Caco-2 (cell line): ENCODE data around the gene UST. TPM values are rescaled to one million over a fixed set of nuclear protein-coding genes. Genes with fewer than 3 reads are reported as not detected.

Experiments
- BruUV-seq: library from RNA; stranded (reverse); fragments of 400-500 nt; replicated peaks from 2 replicates; lab custom pipeline; 2021; lab: Mats Ljungman, UMichigan
- CTCF ChIA-PET: fragments of 300-600 bp; sonication (Branson Sonifier 250); formaldehyde crosslinking; loops from one replicate; lab custom pipeline; 2022; ENCODE audit warnings: antibody characterized with exemption; lab: Charles Lee
- POLR2A ChIA-PET: fragments of 300-600 bp; sonication (Branson Sonifier 250); formaldehyde crosslinking; loops from one replicate; lab custom pipeline; 2022; ENCODE audit warnings: antibody characterized with exemption; lab: Charles Lee
- DNase-seq, 2 experiments: peaks; one replicate each; pipeline versions ENCODE4 v3.0.0 to v3.0.0-alpha.2; 2020 to 2022
- H3K27me3 ChIP-seq: replicated peaks from 2 replicates; pipeline ENCODE4 v1.6.0; 2011; ENCODE audit warnings: low read length; ENCODE audit not compliant: control insufficient read depth, insufficient read depth
- H3K36me3 ChIP-seq: 2 replicates; pipeline ENCODE4 v1.5.1; 2011; ENCODE audit warnings: low read length; ENCODE audit not compliant: control insufficient read depth, insufficient read depth
- H3K4me1 ChIP-seq: fragments of 250-450 bp; sonication (Bioruptor Pico); 2 replicates; pipeline ENCODE4 v1.5.1; 2020; ENCODE audit warnings: mild to moderate bottlenecking
- H3K4me3 ChIP-seq: 2 replicates; pipeline ENCODE4 v1.5.1; 2011; ENCODE audit warnings: low read depth, mild to moderate bottlenecking, control low read depth, low read length
- H3K9me3 ChIP-seq: fragments of 250-450 bp; sonication (Bioruptor Pico); 2 replicates; pipeline ENCODE4 v1.5.1; 2020; ENCODE audit warnings: mild to moderate bottlenecking, moderate library complexity
- H3K27ac Mint-ChIP-seq: one replicate; pipeline ENCODE4 v1.8.0; 2022; ENCODE audit warnings: mixed read lengths; ENCODE audit not compliant: unreplicated experiment
- H3K27me3 Mint-ChIP-seq: one replicate; pipeline ENCODE4 v1.8.0; 2022; ENCODE audit warnings: mixed read lengths; ENCODE audit not compliant: insufficient read depth, unreplicated experiment
- H3K36me3 Mint-ChIP-seq: one replicate; pipeline ENCODE4 v1.8.0; 2022; ENCODE audit warnings: mild to moderate bottlenecking, mixed read lengths; ENCODE audit not compliant: insufficient read depth, unreplicated experiment
- H3K4me1 Mint-ChIP-seq: one replicate; pipeline ENCODE4 v1.8.0; 2022; ENCODE audit warnings: low read depth, mixed read lengths; ENCODE audit not compliant: unreplicated experiment
- H3K4me3 Mint-ChIP-seq: one replicate; pipeline ENCODE4 v1.8.0; 2022; ENCODE audit warnings: mild to moderate bottlenecking, moderate library complexity, mixed read lengths; ENCODE audit not compliant: unreplicated experiment
- H3K9me3 Mint-ChIP-seq: one replicate; pipeline ENCODE4 v1.8.0; 2022; ENCODE audit warnings: mixed read lengths; ENCODE audit not compliant: unreplicated experiment
- CTCF ChIP-seq, 2 experiments: fragments of 200-600 bp in 1 of 2; IDR thresholded peaks; 1 replicate in 1 of 2; 2 replicates in 1 of 2; pipeline versions ENCODE4 v1.5.1 to v1.8.0; 2011 to 2022; ENCODE audit warnings: antibody characterized with exemption in 1 of 2, control low read depth in 1 of 2, inconsistent platforms in 1 of 2, low read depth in 1 of 2, low read length in 1 of 2, mild to moderate bottlenecking in 1 of 2, moderate library complexity in 1 of 2; ENCODE audit not compliant: insufficient read depth in 1 of 2, severe bottlenecking in 1 of 2, unreplicated experiment in 1 of 2
- intact Hi-C: fragments of 100-400 bp; cut with micrococcal nuclease; formaldehyde crosslinking; loops from one replicate; pipeline ENCODE4 v1.10.0; 2022; ENCODE audit not compliant: unreplicated experiment
- total RNA-seq: library from RNA; stranded (reverse); gene quantifications from 2 replicates; pipeline ENCODE4 v1.2.3, GENCODE V29; 2022

Gene UST
- total RNA-seq, 1 experiment from 2014 or later: not detected

DNA sequence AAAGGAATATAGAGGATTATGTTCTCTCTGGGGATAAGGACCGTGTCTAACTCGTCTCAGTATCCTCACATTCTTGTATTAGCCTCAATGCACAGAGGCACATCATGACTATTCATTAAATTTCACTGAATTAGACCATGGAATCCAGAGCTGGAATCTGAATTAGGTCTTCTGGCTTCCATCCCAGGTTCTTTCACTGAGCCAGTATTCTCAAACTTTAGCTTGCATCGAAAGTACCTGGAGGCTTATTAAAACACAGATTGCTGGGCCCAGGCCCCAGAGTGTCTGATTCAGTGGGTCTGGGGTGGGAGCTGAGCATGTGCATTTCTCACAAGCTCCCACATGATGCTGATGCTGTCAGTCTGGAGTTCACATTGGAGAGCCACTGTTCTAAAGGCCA is 142.0 kb downstream of the UST start:
- ChIA-PET CTCF (no interaction called here), POLR2A (no interaction called here)
- no TSS peak for BruUV-seq
- Histone ChIP-seq H3K4me3 (no peak overlapping the region), H3K36me3 (no peaks in the 10 kb centered on the region), H3K27me3 (no peaks in the 10 kb centered on the region), H3K9me3 (no peaks in the 10 kb centered on the region), H3K4me1 (no peaks in the 10 kb centered on the region)
- TF ChIP-seq CTCF (IDR thresholded peaks at IDR 0.05; ENCODE audit: insufficient read depth in 1 of 2, low read depth in 1 of 2, low read length in 1 of 2, severe bottlenecking in 1 of 2, unreplicated experiment in 1 of 2): no peak
- Mint-ChIP-seq H3K27ac (no peak overlapping the region), H3K9me3 (no peaks in the 10 kb centered on the region), H3K4me3 (no peak overlapping the region), H3K27me3 (peaks cover 15% of the 10 kb centered on the region), H3K4me1 (no peaks in the 10 kb centered on the region), H3K36me3 (no peaks in the 10 kb centered on the region)
- DNase-seq: no peak
- intact Hi-C loops: no loop called here

DNA sequence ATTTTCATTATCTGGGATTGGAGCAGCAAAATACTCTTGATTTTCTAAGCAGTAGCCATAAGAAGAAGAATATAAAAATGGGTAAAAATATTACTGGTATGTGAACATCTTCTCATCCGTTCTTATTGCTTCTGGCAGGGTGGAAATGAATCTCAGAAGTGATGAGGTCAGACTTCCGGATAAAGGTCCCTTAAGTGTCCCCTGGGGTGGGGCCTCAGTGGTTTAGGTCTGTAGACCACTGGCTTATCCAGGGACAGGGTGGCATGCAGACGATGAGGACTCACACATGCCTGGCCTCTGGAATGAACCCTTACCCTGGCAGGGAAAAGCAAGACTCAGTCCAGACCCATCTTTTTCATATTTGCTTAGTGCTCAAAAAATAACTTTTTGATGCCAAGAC is 143.3 kb downstream of the UST start:
- Mint-ChIP-seq H3K4me3 (no peak overlapping the region), H3K4me1 (no peaks in the 10 kb centered on the region), H3K27ac (no peak overlapping the region), H3K9me3 (no peaks in the 10 kb centered on the region), H3K36me3 (no peaks in the 10 kb centered on the region), H3K27me3 (peaks cover 24% of the 10 kb centered on the region)
- H3K9me3 ChIP-seq: no peaks in the 10 kb centered on the region
- no peaks in the 10 kb centered on the region for H3K36me3 ChIP-seq
- POLR2A ChIA-PET: no interaction called here
- BruUV-seq: no TSS peak
- intact Hi-C loops: no loop called here
- CTCF ChIA-PET: no interaction called here
- H3K4me3 ChIP-seq: no peak overlapping the region
- no peak for TF ChIP-seq CTCF (IDR thresholded peaks at IDR 0.05; ENCODE audit: insufficient read depth in 1 of 2, low read depth in 1 of 2, low read length in 1 of 2, severe bottlenecking in 1 of 2, unreplicated experiment in 1 of 2)
- no peak for DNase-seq
- no peaks in the 10 kb centered on the region; the same call in 1 of the 2 replicates for H3K27me3 ChIP-seq
- no peaks in the 10 kb centered on the region for H3K4me1 ChIP-seq

DNA sequence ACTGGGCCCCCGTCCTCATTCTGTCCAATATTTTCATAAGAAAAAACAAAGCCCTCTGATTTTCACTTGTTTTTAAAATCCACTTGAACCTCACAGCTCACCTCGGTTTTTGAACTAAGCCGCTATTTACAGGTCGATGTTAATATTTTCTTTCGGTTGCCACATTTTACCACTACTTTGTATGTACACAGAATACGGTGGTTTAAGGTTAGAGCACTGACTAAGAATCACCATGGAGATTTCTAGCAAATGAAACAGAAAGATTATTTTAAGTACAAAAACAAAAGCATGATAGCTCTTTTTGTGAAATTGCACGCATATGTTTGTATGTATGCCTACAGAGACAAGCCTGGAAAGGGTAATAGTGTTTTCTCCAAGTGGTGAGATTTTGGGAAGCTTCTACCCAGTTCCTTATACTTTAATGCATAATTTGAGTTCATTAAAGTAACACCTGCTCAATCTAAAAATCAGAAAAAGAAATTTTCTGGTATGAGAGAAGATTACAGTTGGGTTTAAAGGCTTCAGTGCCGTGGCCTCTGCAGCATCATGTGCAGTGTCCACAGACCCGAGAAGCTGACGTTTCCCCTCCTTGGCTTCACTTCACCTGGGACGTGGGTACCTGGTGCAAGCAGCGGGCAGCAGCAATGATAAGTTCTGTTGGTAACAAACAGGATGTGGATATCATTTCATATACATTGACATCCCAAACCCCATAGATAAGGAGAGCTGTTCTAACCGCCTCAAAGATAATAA is 144.0 kb downstream of the UST start:
- no peak overlapping the region for H3K4me3 ChIP-seq
- H3K9me3 ChIP-seq: no peaks in the 10 kb centered on the region
- no peak for TF ChIP-seq CTCF (IDR thresholded peaks at IDR 0.05; ENCODE audit: insufficient read depth in 1 of 2, low read depth in 1 of 2, low read length in 1 of 2, severe bottlenecking in 1 of 2, unreplicated experiment in 1 of 2)
- no peaks in the 10 kb centered on the region; the same call in 1 of the 2 replicates for H3K27me3 ChIP-seq
- intact Hi-C loops: no loop called here
- H3K4me3 Mint-ChIP-seq: no peak overlapping the region
- peaks cover 24% of the 10 kb centered on the region for H3K27me3 Mint-ChIP-seq
- no peaks in the 10 kb centered on the region for H3K4me1 Mint-ChIP-seq
- no peak for DNase-seq
- BruUV-seq: no TSS peak
- no peaks in the 10 kb centered on the region for H3K4me1 ChIP-seq
- no peaks in the 10 kb centered on the region for H3K9me3 Mint-ChIP-seq
- H3K27ac Mint-ChIP-seq: no peak overlapping the region
- ChIA-PET POLR2A (no interaction called here), CTCF (no interaction called here)
- H3K36me3 Mint-ChIP-seq: no peaks in the 10 kb centered on the region
- H3K36me3 ChIP-seq: no peaks in the 10 kb centered on the region
